ENCODE measurements around the gene LPCAT3.

The LPCAT3 gene

DNA sequence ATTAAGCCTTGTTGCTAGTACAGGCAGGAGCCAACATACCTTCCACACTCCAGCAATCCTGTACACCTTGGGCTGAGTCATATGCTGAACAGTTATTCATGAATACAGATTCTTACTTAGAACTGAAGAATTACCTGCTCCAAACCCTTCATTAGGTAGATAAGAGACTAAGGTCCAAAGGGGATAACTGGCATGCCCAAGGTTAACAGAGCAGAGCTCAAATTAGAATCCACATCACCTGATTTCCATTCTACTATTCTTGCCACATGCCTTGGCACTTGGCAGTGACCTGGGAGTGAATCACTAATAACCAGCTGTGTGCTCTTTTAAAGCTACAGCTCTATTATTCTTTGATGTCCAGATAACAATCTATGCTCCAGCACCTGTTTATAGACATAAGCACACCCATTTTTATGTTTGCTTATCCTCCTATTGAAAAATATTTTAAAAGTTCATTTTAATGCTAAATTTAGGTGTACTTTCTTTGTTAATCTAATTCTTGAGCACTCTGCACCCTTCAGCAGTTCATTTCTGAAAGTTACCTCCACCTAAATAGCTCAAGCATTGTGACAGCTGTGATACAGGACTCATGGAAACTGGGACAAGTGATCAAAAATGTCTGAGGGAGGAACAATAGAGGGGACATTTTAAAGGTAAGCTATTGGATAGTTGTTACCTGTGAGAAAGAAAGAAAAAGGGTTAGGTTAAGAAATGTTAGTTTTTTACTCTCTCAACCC is 19.4 kb downstream of the LPCAT3 start:
- DNase-seq = no peak

DNA sequence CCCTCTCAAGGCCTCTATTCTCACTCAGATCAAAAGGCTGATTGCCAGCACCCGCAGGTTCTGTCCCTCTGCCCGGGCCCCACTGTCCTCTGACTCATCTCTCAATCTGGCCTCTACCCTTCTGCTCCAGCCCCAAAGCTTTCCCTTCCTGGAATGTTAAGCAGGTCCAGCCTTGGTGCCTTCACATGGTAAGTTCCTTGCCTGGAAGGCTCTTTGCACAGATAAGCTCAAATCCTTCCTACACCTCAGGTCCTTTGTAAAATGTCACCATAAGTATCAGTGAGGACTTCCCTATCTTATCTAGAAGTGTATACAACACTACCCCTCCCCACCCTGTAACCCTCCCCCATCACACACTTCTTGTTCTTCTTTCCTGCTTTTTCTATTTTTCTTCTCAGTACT is 22.2 kb downstream of the LPCAT3 start:
- DNase-seq = peak; percentile 68

- DNase-seq = no peak
Measured at GRCh38 chr12:6987956-6988553, 30.2 kb downstream of the LPCAT3 start.

DNA sequence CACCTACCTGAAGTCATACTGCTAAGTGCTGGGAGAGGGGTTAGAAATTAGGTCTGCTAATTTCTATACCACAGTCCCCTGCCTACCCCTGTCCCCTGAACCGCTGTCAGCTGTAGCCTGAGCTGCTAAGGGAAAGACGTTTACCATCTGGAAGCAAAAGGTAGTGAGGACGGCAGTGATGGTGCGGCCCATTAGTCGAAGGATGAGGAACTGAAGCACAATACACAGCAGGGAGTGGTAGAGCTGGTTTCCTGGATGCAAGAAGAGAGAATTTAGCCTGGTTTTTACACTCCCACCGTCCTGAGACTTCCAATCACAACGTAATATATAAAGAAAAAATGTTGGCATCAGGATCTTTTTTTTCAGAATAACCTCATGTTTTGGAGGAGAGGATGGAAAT is 35.7 kb downstream of the LPCAT3 start:
- DNase-seq = no peak

- no peak for DNase-seq
Measured at GRCh38 chr12:6981152-6982052, 36.9 kb downstream of the LPCAT3 start.

GRCh38 chr12:6980740-6981139 is 37.5 kb downstream of the LPCAT3 start:
- no peak for DNase-seq

DNA sequence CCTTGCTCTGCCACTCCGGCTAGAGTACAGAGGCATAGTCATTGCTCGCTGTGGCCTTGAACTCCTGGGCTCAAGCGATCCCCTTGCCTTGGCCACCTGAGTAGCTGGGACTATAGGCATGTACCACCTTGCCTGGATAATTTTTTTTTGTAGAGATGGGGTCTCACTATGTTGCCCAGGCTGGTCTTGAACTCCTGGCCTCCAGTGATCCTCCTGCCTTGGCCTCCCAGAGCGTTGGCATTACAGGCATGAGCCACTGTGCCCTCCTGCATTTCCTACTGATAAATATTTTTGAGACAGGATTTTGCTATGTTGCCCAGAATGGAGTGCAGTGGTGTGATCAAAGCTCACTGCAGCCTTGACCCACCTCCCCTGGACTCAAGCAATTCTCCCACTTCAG is 38.2 kb downstream of the LPCAT3 start:
- no peak for DNase-seq

GRCh38 chr12:6979453-6979852 is 38.8 kb downstream of the LPCAT3 start:
- no peak for DNase-seq

- DNase-seq = no peak
Measured at GRCh38 chr12:6979021-6979420, 39.3 kb downstream of the LPCAT3 start.

GRCh38 chr12:6978611-6979011 is 39.7 kb downstream of the LPCAT3 start:
- DNase-seq = no peak

DNA sequence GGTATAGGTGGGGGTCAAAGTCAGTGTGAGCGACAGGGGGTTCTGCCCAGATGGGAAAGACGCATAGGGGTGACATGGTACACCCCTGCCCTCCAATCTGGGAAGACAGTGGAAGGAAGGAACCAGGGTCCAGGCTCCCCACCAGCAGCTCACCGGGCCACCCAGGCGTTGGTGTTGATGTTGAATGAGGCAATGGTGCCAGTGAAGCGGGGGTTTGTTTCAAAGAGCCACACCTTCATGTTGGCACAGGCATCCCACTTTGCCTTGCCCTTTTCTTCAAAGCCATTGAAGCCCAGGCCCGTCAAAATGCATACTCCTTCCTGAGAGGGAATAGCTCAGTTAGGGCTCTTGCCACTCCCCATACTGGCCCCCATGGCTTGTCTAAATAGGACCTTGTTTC is 40.1 kb downstream of the LPCAT3 start:
- no peak for DNase-seq

GRCh38 chr12:6977653-6978052 is 40.6 kb downstream of the LPCAT3 start:
- no peak for DNase-seq

DNA sequence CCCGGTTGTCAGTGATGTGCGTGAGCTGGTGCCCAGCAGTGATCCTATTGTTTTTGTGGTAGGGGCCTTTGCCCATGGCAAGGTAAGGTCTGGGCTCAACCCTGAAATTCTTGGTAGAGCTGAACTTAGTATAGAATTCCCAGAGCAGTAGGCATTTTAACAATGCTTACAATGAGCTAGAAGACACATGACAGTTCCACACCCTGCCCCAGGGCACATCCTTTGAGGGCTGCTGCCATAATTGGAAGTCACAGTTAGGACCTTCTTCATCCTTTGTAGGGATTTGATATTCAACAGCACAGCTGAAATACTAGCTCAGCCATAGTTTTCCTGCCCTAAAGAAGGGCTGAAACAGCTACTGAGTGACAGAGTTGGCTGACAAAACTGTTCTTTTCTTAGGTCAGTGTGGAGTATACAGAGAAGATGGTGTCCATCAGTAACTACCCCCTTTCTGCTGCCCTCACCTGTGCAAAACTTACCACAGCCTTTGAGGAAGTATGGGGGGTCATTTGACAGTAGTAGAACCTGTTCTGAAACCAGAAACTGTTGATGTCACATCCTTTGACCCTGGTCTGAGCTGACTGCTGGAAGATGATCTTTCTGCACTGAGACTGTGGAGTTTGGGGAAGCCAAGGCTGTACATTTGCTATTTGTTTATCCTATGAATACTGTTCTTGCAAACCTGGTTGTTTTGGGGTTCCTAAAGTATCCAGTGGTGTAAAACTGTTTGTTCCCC is 42.8 kb downstream of the LPCAT3 start:
- no peak for DNase-seq

GRCh38 chr12:6974180-6974579 is 44.1 kb downstream of the LPCAT3 start:
- DNase-seq = no peak

DNA sequence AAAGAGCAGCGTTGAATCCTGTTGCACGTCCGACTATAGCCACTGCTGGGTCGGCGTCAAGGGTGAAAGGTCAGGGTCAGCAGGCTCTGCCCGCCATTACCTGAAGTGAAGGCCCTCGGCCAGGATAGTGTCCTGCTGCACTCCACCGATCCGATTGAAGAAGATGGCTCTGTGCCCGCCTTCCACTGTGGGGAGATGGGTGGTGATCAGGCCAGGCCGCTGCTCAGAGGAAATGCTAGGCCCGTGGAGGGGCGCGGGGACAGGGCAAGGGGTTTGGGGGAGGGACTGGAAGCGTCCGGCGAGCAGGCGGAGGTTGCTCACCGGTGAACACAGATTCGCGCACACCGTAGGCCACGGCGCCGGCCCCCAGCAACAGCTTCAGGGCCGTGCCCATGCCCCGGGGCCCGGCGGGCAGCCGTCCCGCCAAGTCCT is 48.2 kb downstream of the LPCAT3 start:
- DNase-seq = peak; percentile 44

- no peak for DNase-seq
Measured at GRCh38 chr12:6968426-6968825, 49.9 kb downstream of the LPCAT3 start.

GRCh38 chr12:6967651-6968100 is 50.6 kb downstream of the LPCAT3 start:
- DNase-seq = no peak

- no peak for DNase-seq
Measured at GRCh38 chr12:6966351-6966750, 51.9 kb downstream of the LPCAT3 start.

DNA sequence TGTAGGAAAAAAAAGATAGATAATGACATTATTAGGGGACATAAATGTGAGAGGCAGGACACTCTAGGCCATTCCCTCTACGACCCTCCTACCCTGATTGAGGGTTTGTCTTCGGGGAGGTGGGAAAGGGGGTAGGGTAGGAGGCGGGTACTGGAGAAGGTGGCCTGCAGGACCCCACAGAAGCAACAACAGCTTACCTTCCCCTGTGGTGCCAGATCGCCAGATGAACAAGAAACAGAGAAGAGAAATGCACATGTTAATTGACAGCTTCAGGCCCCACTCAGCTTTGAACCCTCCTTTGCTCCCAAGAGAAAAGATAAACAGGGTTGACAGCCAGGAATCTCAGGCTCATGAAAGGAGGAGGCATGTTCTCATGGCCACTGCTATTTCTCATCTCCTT is 52.6 kb downstream of the LPCAT3 start:
- no peak for DNase-seq

DNA sequence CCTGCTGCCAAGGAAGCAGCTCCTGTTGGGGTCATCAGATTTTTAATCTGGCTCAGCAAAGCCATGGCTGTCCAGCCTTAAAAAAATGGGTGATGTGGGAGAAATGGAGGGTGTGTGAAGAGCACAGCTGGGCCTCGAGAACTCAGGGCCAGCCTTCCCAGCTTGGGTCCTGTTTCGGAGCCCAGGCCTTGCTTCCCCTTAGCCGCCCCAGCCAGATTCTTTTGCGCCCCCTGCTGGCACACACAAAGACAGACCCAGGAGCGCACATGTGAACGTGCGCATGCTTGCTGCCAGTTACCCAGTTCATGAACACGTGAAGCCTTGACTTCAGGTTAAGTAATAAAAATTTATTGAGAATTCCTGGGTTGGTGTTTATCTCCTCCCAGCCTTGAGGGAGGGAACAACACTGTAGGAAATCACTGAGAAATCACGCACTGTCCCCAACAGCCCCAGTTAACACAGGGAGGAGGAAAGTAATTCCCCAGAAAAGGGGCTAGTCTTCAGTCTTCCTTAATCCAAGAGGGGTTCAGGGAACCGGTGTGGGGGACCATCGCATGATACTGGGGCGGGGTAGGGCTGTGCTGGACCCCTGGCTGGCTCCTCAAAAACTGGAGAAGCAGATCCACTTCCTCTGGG is 53.1 kb downstream of the LPCAT3 start:
- DNase-seq = peak; percentile 94

GRCh38 chr12:6964605-6965025 is 53.7 kb downstream of the LPCAT3 start:
- DNase-seq = peak; percentile 67

- DNase-seq = no peak
Measured at GRCh38 chr12:6963791-6964413, 54.4 kb downstream of the LPCAT3 start.
